Liver (tissue), 9 donors: ENCODE data around the gene PIEZO2. TPM values are rescaled to one million over a fixed set of nuclear protein-coding genes. Genes with fewer than 3 reads are reported as not detected.

Source experiments
- DNase-seq: peaks from one replicate; pipeline ENCODE4 v3.0.0-alpha.2; 2017; ENCODE audit warnings: low spot score
- H3K27ac ChIP-seq, 2 donors: one replicate each; pipeline ENCODE4 v1.7.0; 2013; ENCODE audit warnings: inconsistent platforms in 2 of 2, low read length in 2 of 2, control low read depth in 1 of 2, low read depth in 1 of 2, mild to moderate bottlenecking in 1 of 2
- H3K27me3 ChIP-seq, 4 donors: one replicate each; pipeline versions ENCODE4 v1.6.1 to v1.7.0; 2013; ENCODE audit warnings: low read length in 3 of 4, inconsistent platforms in 1 of 4, mild to moderate bottlenecking in 1 of 4, moderate library complexity in 1 of 4; ENCODE audit not compliant: control insufficient read depth in 4 of 4, insufficient read depth in 4 of 4
- H3K36me3 ChIP-seq, 4 donors: one replicate each; pipeline versions ENCODE4 v1.6.1 to v1.7.0; 2013; ENCODE audit warnings: low read length in 3 of 4, mild to moderate bottlenecking in 3 of 4, low read depth in 1 of 4, moderate library complexity in 1 of 4; ENCODE audit not compliant: control insufficient read depth in 4 of 4, insufficient read depth in 3 of 4
- H3K4me1 ChIP-seq, 4 donors: one replicate each; pipeline versions ENCODE4 v1.6.1 to v1.7.0; 2013; ENCODE audit warnings: low read length in 3 of 4, mild to moderate bottlenecking in 3 of 4, moderate library complexity in 1 of 4; ENCODE audit not compliant: control insufficient read depth in 4 of 4, insufficient read depth in 4 of 4
- H3K4me3 ChIP-seq, 3 donors: one replicate each; pipeline versions ENCODE4 v1.6.1 to v1.7.0; 2013; ENCODE audit warnings: low read length in 3 of 3, control low read depth in 1 of 3, low read depth in 1 of 3, mild to moderate bottlenecking in 1 of 3
- H3K9ac ChIP-seq, 2 donors: one replicate each; pipeline ENCODE4 v1.7.0; 2013; ENCODE audit warnings: low read length in 2 of 2, mild to moderate bottlenecking in 2 of 2, moderate library complexity in 2 of 2, control low read depth in 1 of 2, low read depth in 1 of 2
- H3K9me3 ChIP-seq, 4 donors: one replicate each; pipeline versions ENCODE4 v1.6.1 to v1.7.0; 2013; ENCODE audit warnings: low read length in 3 of 4; ENCODE audit not compliant: control insufficient read depth in 4 of 4
- EGR1 ChIP-seq, 2 donors: IDR thresholded peaks; 2 replicates each; pipeline ENCODE4 v1.6.1; 2016 to 2018; ENCODE audit warnings: antibody characterized with exemption in 2 of 2, low read depth in 2 of 2
- FOXA1 ChIP-seq: IDR thresholded peaks from 2 replicates; pipeline ENCODE4 v1.6.1; 2016; ENCODE audit warnings: antibody characterized with exemption
- FOXA2 ChIP-seq: IDR thresholded peaks from 2 replicates; pipeline ENCODE4 v1.6.1; 2016; ENCODE audit warnings: antibody characterized with exemption
- GABPA ChIP-seq, 2 donors: IDR thresholded peaks in 1 of 2; conservative IDR thresholded peaks in 1 of 2; 2 replicates each; pipeline ENCODE4 v1.6.1; 2016; ENCODE audit warnings: antibody characterized with exemption in 2 of 2, mild to moderate bottlenecking in 1 of 2, moderate library complexity in 1 of 2
- HNF4A ChIP-seq, 2 donors: conservative IDR thresholded peaks; 2 replicates each; pipeline ENCODE4 v1.6.1; 2016; ENCODE audit warnings: antibody characterized with exemption in 2 of 2, mild to moderate bottlenecking in 2 of 2
- HNF4G ChIP-seq: IDR thresholded peaks from 2 replicates; pipeline ENCODE4 v1.6.1; 2016; ENCODE audit warnings: antibody characterized with exemption
- JUND ChIP-seq, 2 donors: IDR thresholded peaks; 2 replicates each; pipeline ENCODE4 v1.6.1; 2016; ENCODE audit warnings: antibody characterized with exemption in 2 of 2
- NR2F2 ChIP-seq: IDR thresholded peaks from 2 replicates; pipeline ENCODE4 v1.6.1; 2016; ENCODE audit warnings: antibody characterized with exemption
- RAD21 ChIP-seq, 2 donors: IDR thresholded peaks; 2 replicates each; pipeline ENCODE4 v1.6.1; 2016; ENCODE audit warnings: antibody characterized with exemption in 2 of 2, mild to moderate bottlenecking in 2 of 2
- RXRA ChIP-seq, 2 donors: IDR thresholded peaks; 2 replicates each; pipeline ENCODE4 v1.6.1; 2017 to 2018; ENCODE audit warnings: antibody characterized with exemption in 2 of 2, mild to moderate bottlenecking in 1 of 2
- SP1 ChIP-seq: IDR thresholded peaks from 2 replicates; pipeline ENCODE4 v1.6.1; 2018; ENCODE audit warnings: antibody characterized with exemption, mild to moderate bottlenecking
- YY1 ChIP-seq: IDR thresholded peaks from 2 replicates; pipeline ENCODE4 v1.6.1; 2016; ENCODE audit warnings: antibody characterized with exemption, mild to moderate bottlenecking
- WGBS: extraction: QIAGEN DNeasy Blood & Tissue Kit; methylation state at CpG from one replicate; pipeline ENCODE4 v1.1.7; 2013; 5-methylcytosine and 5-hydroxymethylcytosine counted together
- polyA plus RNA-seq, 2 donors: library from polyadenylated mRNA; stranded (reverse) in 1 of 2; unstranded in 1 of 2; fragments of 200-250 nt in 1 of 2; fragments of >200 nt in 1 of 2; fragmentation: Nextera tagmentation in 1 of 2; extraction: Ambion mirVana in 1 of 2; gene quantifications; one replicate each; pipeline versions ENCODE4 v1.2.1 to v1.2.3, GENCODE V29; 2013 to 2015
- total RNA-seq, 2 donors: library from RNA; depleted of rRNA; stranded (reverse); fragments of >200 nt; gene quantifications; one replicate each; pipeline ENCODE4 v1.2.3, GENCODE V29; 2014
- TF ChIP-seq, protein P1 (sequence below): fragments of 150-350 bp; IDR thresholded peaks from 2 replicates; pipeline ENCODE4 v1.5.1; 2017; ENCODE audit warnings: improper control_type of control experiment, low read depth, low read length; ENCODE audit not compliant: missing input control
- TF ChIP-seq, protein P2 (sequence below): IDR thresholded peaks from 2 replicates; pipeline ENCODE4 v1.6.1; 2016; ENCODE audit warnings: antibody characterized with exemption
- TF ChIP-seq, protein P3 (sequence below): IDR thresholded peaks from 2 replicates; pipeline ENCODE4 v1.6.1; 2016; ENCODE audit warnings: antibody characterized with exemption
- TF ChIP-seq, protein P4 (sequence below): IDR thresholded peaks from 2 replicates; pipeline ENCODE4 v1.6.1; 2016; ENCODE audit warnings: antibody characterized with exemption
- TF ChIP-seq, protein P5 (sequence below): IDR thresholded peaks from 2 replicates; pipeline ENCODE4 v1.6.1; 2016; ENCODE audit warnings: antibody characterized with exemption, mild to moderate bottlenecking
- donor health status: healthy.
- donor health status: healthy.
- donor health status: healthy.
- donor health status: healthy.
- donor health status: healthy.

The PIEZO2 gene
- total and polyA plus RNA-seq, 4 donors, result 1.1 to 12.3 (median 4.8) TPM

DNA sequence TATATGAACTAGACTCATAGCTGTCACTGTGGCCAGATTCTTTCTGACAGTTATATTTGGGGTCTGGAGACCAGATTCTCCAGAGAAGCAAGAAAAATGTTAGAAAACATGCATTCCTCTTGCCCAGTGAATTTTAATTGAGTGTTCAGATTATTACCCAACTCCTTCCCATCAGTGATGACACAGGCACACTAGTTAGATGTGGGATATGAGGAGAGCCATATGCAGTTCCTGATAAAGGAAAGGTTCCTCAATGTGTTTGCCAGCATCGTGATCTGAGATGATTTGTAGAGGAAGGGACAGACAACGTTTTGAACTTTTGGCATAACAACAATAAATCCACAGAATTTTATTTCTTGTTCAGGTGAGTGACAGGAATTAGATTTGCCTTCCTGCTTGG is 308.6 kb downstream of the PIEZO2 start:
- Histone ChIP-seq H3K4me1 (no peaks in the 10 kb centered on the region), H3K27ac (no peak overlapping the region), H3K9me3 (no peaks in the 10 kb centered on the region), H3K9ac (no peak overlapping the region), H3K27me3 (no peaks in the 10 kb centered on the region), H3K36me3 (no peaks in the 10 kb centered on the region), H3K4me3 (no peak overlapping the region)
- no peak for DNase-seq
- TF ChIP-seq FOXA1 (no peak), HNF4G (no peak)
- TF ChIP-seq, protein P1, sequence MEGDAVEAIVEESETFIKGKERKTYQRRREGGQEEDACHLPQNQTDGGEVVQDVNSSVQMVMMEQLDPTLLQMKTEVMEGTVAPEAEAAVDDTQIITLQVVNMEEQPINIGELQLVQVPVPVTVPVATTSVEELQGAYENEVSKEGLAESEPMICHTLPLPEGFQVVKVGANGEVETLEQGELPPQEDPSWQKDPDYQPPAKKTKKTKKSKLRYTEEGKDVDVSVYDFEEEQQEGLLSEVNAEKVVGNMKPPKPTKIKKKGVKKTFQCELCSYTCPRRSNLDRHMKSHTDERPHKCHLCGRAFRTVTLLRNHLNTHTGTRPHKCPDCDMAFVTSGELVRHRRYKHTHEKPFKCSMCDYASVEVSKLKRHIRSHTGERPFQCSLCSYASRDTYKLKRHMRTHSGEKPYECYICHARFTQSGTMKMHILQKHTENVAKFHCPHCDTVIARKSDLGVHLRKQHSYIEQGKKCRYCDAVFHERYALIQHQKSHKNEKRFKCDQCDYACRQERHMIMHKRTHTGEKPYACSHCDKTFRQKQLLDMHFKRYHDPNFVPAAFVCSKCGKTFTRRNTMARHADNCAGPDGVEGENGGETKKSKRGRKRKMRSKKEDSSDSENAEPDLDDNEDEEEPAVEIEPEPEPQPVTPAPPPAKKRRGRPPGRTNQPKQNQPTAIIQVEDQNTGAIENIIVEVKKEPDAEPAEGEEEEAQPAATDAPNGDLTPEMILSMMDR, result no peak
- 57% methylated on average over 2 of the region's 2 CpGs for WGBS

DNA sequence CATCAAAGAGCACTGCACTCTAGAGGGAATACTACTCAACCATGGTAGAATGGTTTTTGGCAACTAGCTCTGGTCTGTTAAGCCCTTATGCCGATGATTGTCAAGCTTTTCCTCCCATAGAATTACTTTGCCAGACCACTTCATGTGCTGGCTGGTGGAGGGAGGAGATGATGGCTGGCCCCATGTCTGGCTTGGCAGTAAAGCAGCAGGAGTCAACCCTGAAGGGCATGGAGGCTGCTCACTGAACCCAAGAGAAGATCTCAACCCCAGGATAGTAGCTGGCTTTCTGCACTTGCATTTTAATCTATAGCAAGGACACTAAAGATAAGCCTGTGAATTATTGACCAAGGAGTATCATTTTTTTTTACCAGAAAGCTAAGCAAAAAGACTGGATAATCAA is 309.9 kb downstream of the PIEZO2 start:
- 97% methylated on average over 1 of the region's 1 CpG for WGBS
- TF ChIP-seq, protein P2, sequence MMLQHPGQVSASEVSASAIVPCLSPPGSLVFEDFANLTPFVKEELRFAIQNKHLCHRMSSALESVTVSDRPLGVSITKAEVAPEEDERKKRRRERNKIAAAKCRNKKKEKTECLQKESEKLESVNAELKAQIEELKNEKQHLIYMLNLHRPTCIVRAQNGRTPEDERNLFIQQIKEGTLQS, result no peak
- TF ChIP-seq HNF4G (no peak), RAD21 (IDR thresholded peaks at IDR 0.05) (no peak), YY1 (no peak), FOXA1 (no peak), JUND (IDR thresholded peaks at IDR 0.05) (no peak), SP1 (no peak), HNF4A (conservative IDR thresholded peaks at IDR 0.05) (no peak), EGR1 (IDR thresholded peaks at IDR 0.05; ENCODE audit: low read depth in 2 of 2) (no peak)
- no peaks in the 10 kb centered on the region for H3K36me3 ChIP-seq
- no peaks in the 10 kb centered on the region for H3K27me3 ChIP-seq
- H3K9me3 ChIP-seq, result no peaks in the 10 kb centered on the region
- H3K27ac ChIP-seq, result no peak overlapping the region
- no peak overlapping the region for H3K4me3 ChIP-seq
- H3K4me1 ChIP-seq, result no peaks in the 10 kb centered on the region
- no peak for DNase-seq
- no peak overlapping the region for H3K9ac ChIP-seq

DNA sequence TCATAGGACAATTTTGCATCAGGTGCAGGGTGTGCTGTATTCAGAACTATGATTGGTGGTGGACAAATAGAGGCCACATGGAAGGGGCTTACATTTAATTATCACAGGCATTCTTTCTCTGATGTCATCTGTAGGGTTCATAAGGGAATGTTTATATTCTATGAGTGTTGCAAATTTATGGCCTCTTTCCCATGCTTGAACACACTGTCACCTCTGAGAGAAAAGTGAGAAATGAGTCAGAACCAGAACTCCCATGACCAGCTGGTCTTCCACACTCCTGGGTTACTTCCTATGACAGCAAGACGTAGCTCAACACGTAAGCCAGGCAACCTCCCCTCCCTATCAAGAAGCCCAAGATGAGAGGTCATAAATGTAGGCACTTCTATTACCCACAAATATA is 310.8 kb downstream of the PIEZO2 start:
- Histone ChIP-seq H3K9me3 (no peaks in the 10 kb centered on the region), H3K27me3 (no peaks in the 10 kb centered on the region), H3K36me3 (no peaks in the 10 kb centered on the region), H3K4me3 (no peak overlapping the region), H3K9ac (no peak overlapping the region), H3K27ac (no peak overlapping the region), H3K4me1 (no peaks in the 10 kb centered on the region)
- DNase-seq, result no peak
- 88% methylated on average over 2 of the region's 2 CpGs for WGBS
- TF ChIP-seq FOXA2 (no peak), JUND (IDR thresholded peaks at IDR 0.05) (no peak), HNF4A (conservative IDR thresholded peaks at IDR 0.05) (no peak), HNF4G (no peak), RXRA (IDR thresholded peaks at IDR 0.05) (no peak), GABPA (IDR thresholded peaks at IDR 0.05 in 1 of 2, conservative IDR thresholded peaks at IDR 0.05 in 1 of 2) (no peak), FOXA1 (no peak), NR2F2 (no peak), EGR1 (IDR thresholded peaks at IDR 0.05; ENCODE audit: low read depth in 2 of 2) (no peak), SP1 (no peak), RAD21 (IDR thresholded peaks at IDR 0.05) (no peak)
- TF ChIP-seq, protein P1, result no peak
- TF ChIP-seq, protein P3, sequence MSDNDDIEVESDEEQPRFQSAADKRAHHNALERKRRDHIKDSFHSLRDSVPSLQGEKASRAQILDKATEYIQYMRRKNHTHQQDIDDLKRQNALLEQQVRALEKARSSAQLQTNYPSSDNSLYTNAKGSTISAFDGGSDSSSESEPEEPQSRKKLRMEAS, result no peak
- TF ChIP-seq, protein P4, sequence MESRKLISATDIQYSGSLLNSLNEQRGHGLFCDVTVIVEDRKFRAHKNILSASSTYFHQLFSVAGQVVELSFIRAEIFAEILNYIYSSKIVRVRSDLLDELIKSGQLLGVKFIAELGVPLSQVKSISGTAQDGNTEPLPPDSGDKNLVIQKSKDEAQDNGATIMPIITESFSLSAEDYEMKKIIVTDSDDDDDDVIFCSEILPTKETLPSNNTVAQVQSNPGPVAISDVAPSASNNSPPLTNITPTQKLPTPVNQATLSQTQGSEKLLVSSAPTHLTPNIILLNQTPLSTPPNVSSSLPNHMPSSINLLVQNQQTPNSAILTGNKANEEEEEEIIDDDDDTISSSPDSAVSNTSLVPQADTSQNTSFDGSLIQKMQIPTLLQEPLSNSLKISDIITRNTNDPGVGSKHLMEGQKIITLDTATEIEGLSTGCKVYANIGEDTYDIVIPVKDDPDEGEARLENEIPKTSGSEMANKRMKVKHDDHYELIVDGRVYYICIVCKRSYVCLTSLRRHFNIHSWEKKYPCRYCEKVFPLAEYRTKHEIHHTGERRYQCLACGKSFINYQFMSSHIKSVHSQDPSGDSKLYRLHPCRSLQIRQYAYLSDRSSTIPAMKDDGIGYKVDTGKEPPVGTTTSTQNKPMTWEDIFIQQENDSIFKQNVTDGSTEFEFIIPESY, result no peak
- TF ChIP-seq, protein P5, sequence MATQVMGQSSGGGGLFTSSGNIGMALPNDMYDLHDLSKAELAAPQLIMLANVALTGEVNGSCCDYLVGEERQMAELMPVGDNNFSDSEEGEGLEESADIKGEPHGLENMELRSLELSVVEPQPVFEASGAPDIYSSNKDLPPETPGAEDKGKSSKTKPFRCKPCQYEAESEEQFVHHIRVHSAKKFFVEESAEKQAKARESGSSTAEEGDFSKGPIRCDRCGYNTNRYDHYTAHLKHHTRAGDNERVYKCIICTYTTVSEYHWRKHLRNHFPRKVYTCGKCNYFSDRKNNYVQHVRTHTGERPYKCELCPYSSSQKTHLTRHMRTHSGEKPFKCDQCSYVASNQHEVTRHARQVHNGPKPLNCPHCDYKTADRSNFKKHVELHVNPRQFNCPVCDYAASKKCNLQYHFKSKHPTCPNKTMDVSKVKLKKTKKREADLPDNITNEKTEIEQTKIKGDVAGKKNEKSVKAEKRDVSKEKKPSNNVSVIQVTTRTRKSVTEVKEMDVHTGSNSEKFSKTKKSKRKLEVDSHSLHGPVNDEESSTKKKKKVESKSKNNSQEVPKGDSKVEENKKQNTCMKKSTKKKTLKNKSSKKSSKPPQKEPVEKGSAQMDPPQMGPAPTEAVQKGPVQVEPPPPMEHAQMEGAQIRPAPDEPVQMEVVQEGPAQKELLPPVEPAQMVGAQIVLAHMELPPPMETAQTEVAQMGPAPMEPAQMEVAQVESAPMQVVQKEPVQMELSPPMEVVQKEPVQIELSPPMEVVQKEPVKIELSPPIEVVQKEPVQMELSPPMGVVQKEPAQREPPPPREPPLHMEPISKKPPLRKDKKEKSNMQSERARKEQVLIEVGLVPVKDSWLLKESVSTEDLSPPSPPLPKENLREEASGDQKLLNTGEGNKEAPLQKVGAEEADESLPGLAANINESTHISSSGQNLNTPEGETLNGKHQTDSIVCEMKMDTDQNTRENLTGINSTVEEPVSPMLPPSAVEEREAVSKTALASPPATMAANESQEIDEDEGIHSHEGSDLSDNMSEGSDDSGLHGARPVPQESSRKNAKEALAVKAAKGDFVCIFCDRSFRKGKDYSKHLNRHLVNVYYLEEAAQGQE, result no peak
